Common myeloid progenitor, CD34-positive (primary cell): ENCODE results near the gene ASTN2.

Source experiments
- CTCF ChIA-PET: fragments of 350-600 bp; sonication (Branson Sonifier 250); formaldehyde crosslinking; loops from one replicate; lab custom pipeline; 2021; ENCODE audit warnings: antibody characterized with exemption; lab: Charles Lee
- POLR2A ChIA-PET: fragments of 350-600 bp; sonication (Branson Sonifier 250); formaldehyde crosslinking; loops from one replicate; lab custom pipeline; 2021; ENCODE audit warnings: antibody characterized with exemption; lab: Charles Lee
- DNase-seq, 3 donors: peaks; one replicate each; pipeline versions ENCODE4 v3.0.0 to v3.0.0-alpha.2; 2013
- H3K27ac ChIP-seq, 2 experiments: 1 replicate in 1 of 2; 2 replicates in 1 of 2; pipeline ENCODE4 v1.7.0; 2013; ENCODE audit warnings: inconsistent platforms in 2 of 2, low read length in 2 of 2, mild to moderate bottlenecking in 2 of 2, low read depth in 1 of 2, moderate library complexity in 1 of 2; ENCODE audit not compliant: severe bottlenecking in 2 of 2, insufficient read depth in 1 of 2, poor library complexity in 1 of 2
- H3K27me3 ChIP-seq, 5 experiments: replicated peaks in 2 of 5; 1 replicate in 3 of 5; 2 replicates in 2 of 5; pipeline versions ENCODE4 v1.6.1 to v1.7.0; 2013; ENCODE audit warnings: low read length in 4 of 5, mild to moderate bottlenecking in 2 of 5, moderate library complexity in 2 of 5, inconsistent platforms in 1 of 5; ENCODE audit not compliant: insufficient read depth in 5 of 5, control insufficient read depth in 4 of 5
- H3K36me3 ChIP-seq, 4 experiments: 1 replicate in 2 of 4; 2 replicates in 2 of 4; pipeline versions ENCODE4 v1.6.1 to v1.7.0; 2013; ENCODE audit warnings: low read length in 3 of 4, control low read depth in 1 of 4, mild to moderate bottlenecking in 1 of 4; ENCODE audit not compliant: control insufficient read depth in 4 of 4, insufficient read depth in 4 of 4
- H3K4me1 ChIP-seq, 4 experiments: 1 replicate in 3 of 4; 2 replicates in 1 of 4; pipeline versions ENCODE4 v1.6.1 to v1.7.1; 2013; ENCODE audit warnings: low read length in 3 of 4, mild to moderate bottlenecking in 3 of 4, control low read depth in 1 of 4, inconsistent platforms in 1 of 4, moderate library complexity in 1 of 4; ENCODE audit not compliant: control insufficient read depth in 4 of 4, insufficient read depth in 4 of 4; ENCODE audit errors: control extremely low read depth in 1 of 4
- H3K4me3 ChIP-seq, 7 experiments: 1 replicate in 4 of 7; 2 replicates in 3 of 7; pipeline versions ENCODE4 v1.5.1 to v1.7.0; 2013; ENCODE audit warnings: mild to moderate bottlenecking in 7 of 7, low read length in 6 of 7, moderate library complexity in 6 of 7, inconsistent platforms in 2 of 7, low read depth in 2 of 7, control low read depth in 1 of 7; ENCODE audit not compliant: insufficient read depth in 4 of 7, control insufficient read depth in 1 of 7; ENCODE audit errors: extremely low read depth in 1 of 7
- H3K9me3 ChIP-seq, 5 experiments: 1 replicate in 4 of 5; 2 replicates in 1 of 5; pipeline versions ENCODE4 v1.6.1 to v1.7.1; 2013; ENCODE audit warnings: low read length in 4 of 5, mild to moderate bottlenecking in 2 of 5, inconsistent platforms in 1 of 5, low read depth in 1 of 5, moderate library complexity in 1 of 5; ENCODE audit not compliant: control insufficient read depth in 4 of 5, insufficient read depth in 2 of 5; ENCODE audit errors: control extremely low read depth in 1 of 5
- whole genome bisulfite sequencing: methylation state at CpG from one replicate; pipeline ENCODE4 v1.1.5; 2013; ENCODE audit not compliant: insufficient coverage; 5-methylcytosine and 5-hydroxymethylcytosine counted together

Gene ASTN2

GRCh38 chr9:117416856-117417255 is 2.0 kb upstream of the ASTN2 start:
- ChIA-PET CTCF (interaction anchor here (1.5 kb wide), 1 partner anchor 12 kb away, joined by 4 read pairs; no protein-coding TSS in a partner anchor), POLR2A (no interaction called here)
- H3K4me1 ChIP-seq, result peaks cover 0 to 29% (median 13%) of the 10 kb centered on the region in 4 experiments
- H3K27ac ChIP-seq, result no peak overlapping the region
- no peaks in the 10 kb centered on the region for H3K9me3 ChIP-seq
- no peak for DNase-seq
- 94% methylated on average over 2 of the region's 2 CpGs for WGBS
- no peak overlapping the region for H3K4me3 ChIP-seq
- no peaks in the 10 kb centered on the region for H3K36me3 ChIP-seq
- H3K27me3 ChIP-seq, result peaks cover 7 to 75% (median 46%) of the 10 kb centered on the region in 5 experiments

- H3K4me3 ChIP-seq, result peak overlapping the region in 3 of 7 experiments; percentile 41 to 64 (median 46)
- H3K27me3 ChIP-seq, result peaks cover 7 to 86% (median 49%) of the 10 kb centered on the region in 5 experiments
- WGBS, result 10% methylated on average over 12 of the region's 13 CpGs
- H3K36me3 ChIP-seq, result no peaks in the 10 kb centered on the region
- peaks cover 0 to 29% (median 13%) of the 10 kb centered on the region in 4 experiments for H3K4me1 ChIP-seq
- DNase-seq, result peak in 1 of 3 donors; percentile 15
- no peaks in the 10 kb centered on the region for H3K9me3 ChIP-seq
- ChIA-PET POLR2A (no interaction called here), CTCF (interaction anchor here (1.0 to 1.5 kb wide), 2 partner anchors 10 to 135 kb away, joined by 3 to 4 read pairs; no protein-coding TSS in a partner anchor)
- H3K27ac ChIP-seq, result no peak overlapping the region
Measured at GRCh38 chr9:117415358-117415914, 579 bp upstream of the ASTN2 start.

GRCh38 chr9:117414220-117414905 is 494 bp downstream of the ASTN2 start:
- no peaks in the 10 kb centered on the region for H3K36me3 ChIP-seq
- ChIA-PET CTCF (interaction anchor here (1.3 kb wide), 1 partner anchor 14 kb away, joined by 3 read pairs; no protein-coding TSS in a partner anchor), POLR2A (no interaction called here)
- H3K4me1 ChIP-seq, result peaks cover 0 to 29% (median 13%) of the 10 kb centered on the region in 4 experiments
- H3K27ac ChIP-seq, result no peak overlapping the region
- peaks cover 4 to 93% (median 53%) of the 10 kb centered on the region in 5 experiments for H3K27me3 ChIP-seq
- WGBS, result under 1% methylated on average over 76 of the region's 77 CpGs
- peak in 2 of 3 donors; percentile 23 to 40 for DNase-seq
- H3K4me3 ChIP-seq, result peak overlapping the region in 5 of 7 experiments; percentile 18 to 64 (median 41)
- H3K9me3 ChIP-seq, result no peaks in the 10 kb centered on the region

GRCh38 chr9:117413346-117414219 is 1.3 kb downstream of the ASTN2 start:
- no peak overlapping the region for H3K27ac ChIP-seq
- ChIA-PET POLR2A (no interaction called here), CTCF (interaction anchor here (0.9 to 1.3 kb wide), 3 partner anchors 12 to 21 kb away, joined by 3 to 4 read pairs (median 3); no protein-coding TSS in a partner anchor)
- H3K36me3 ChIP-seq, result no peaks in the 10 kb centered on the region
- peaks cover 3 to 92% (median 50%) of the 10 kb centered on the region in 5 experiments for H3K27me3 ChIP-seq
- peaks cover 0 to 29% (median 13%) of the 10 kb centered on the region in 4 experiments for H3K4me1 ChIP-seq
- WGBS, result 2% methylated on average over 44 of the region's 51 CpGs
- DNase-seq, result peak in 2 of 3 donors; percentile 23 to 46
- H3K4me3 ChIP-seq, result peak overlapping the region in 3 of 7 experiments; percentile 33 to 64 (median 41)
- no peaks in the 10 kb centered on the region for H3K9me3 ChIP-seq

GRCh38 chr9:117412841-117413240 is 2.0 kb downstream of the ASTN2 start:
- ChIA-PET POLR2A (no interaction called here), CTCF (interaction anchor here (0.9 to 1.3 kb wide), 3 partner anchors 11 to 20 kb away, joined by 3 to 4 read pairs (median 3); no protein-coding TSS in a partner anchor)
- Histone ChIP-seq H3K36me3 (no peaks in the 10 kb centered on the region), H3K4me3 (no peak overlapping the region), H3K27ac (no peak overlapping the region), H3K4me1 (peaks cover 0 to 29% (median 13%) of the 10 kb centered on the region in 4 experiments), H3K27me3 (peaks cover 3 to 93% (median 52%) of the 10 kb centered on the region in 5 experiments), H3K9me3 (no peaks in the 10 kb centered on the region)
- WGBS, result 1% methylated on average over 11 of the region's 24 CpGs
- peak in 1 of 3 donors; percentile 5 for DNase-seq

GRCh38 chr9:117412006-117412715 is 2.7 kb downstream of the ASTN2 start:
- Histone ChIP-seq H3K27ac (no peak overlapping the region), H3K36me3 (no peaks in the 10 kb centered on the region), H3K27me3 (peaks cover 3 to 94% (median 54%) of the 10 kb centered on the region in 5 experiments), H3K9me3 (no peaks in the 10 kb centered on the region), H3K4me3 (no peak overlapping the region), H3K4me1 (peaks cover 0 to 29% (median 13%) of the 10 kb centered on the region in 4 experiments)
- DNase-seq, result peak in 1 of 3 donors; percentile 2
- 16% methylated on average over 9 of the region's 17 CpGs for WGBS
- ChIA-PET CTCF (interaction anchor here (0.7 to 2.9 kb wide), 4 partner anchors 10 to 25 kb away, joined by 3 to 17 read pairs (median 4); no protein-coding TSS in a partner anchor), POLR2A (no interaction called here)
